GM18517 (cell line): ENCODE data around the gene ARHGEF6.
"Not testable (repeated sequence)": the region's sequence is repeated elsewhere in the genome, so short reads cannot be mapped to it uniquely, and the experiment has no call there.

ENCODE experiments used
- ATAC-seq: cut with Tn5 transposase; IDR thresholded peaks from one replicate; pipeline ENCODE4 v1.9.1; 2021; ENCODE audit warnings: mild to moderate bottlenecking, moderate library complexity; ENCODE audit not compliant: unreplicated experiment

The ARHGEF6 gene

DNA sequence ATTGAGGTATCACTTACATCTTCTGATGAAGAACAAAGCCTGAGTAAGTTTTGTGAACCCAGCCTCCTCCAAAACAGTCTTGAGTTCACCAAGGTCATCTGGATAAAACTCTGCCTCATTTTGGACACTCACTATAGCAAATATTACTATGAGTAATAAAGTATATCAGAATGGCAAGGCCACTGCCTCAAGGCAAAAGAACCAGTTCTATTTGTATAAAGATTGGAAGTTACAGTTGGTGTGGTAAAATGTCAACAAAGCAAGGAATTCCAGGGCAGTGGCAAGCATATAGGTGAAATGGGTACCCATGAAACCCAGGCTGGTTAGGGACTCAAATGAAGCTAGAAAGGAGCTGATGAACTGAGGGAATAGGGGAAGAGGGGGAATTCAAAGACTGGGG is 2.4 kb upstream of the ARHGEF6 start:
- no peak for ATAC-seq

DNA sequence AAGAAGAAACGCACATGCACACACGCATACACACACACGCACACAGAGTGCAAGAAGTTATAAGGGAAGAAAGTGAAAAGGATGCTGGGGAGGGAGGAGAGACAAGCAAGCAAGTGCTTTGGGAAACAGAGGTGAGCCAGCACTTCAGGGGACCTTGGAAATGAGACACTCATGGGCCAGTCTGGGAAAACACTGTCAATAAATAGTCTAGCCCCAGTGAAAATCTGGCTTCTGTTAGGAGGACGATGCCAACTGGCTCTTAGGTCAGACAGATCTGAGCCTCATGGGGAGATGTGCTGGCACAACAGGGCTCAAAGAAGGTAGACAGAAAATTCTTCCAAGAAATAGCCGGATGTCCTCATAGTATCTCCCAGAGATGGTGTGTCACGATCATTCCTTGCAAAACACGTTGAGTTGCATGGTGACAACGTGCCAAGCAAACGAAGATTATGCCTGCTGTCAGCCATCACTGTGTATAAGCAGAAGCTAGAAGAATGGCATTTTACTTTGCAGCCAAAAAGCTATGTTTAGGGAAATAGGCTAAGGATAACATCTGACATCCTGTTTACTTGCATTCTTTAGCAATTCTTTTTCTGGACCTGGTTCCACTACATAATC is 557 bp upstream of the ARHGEF6 start:
- no peak for ATAC-seq

DNA sequence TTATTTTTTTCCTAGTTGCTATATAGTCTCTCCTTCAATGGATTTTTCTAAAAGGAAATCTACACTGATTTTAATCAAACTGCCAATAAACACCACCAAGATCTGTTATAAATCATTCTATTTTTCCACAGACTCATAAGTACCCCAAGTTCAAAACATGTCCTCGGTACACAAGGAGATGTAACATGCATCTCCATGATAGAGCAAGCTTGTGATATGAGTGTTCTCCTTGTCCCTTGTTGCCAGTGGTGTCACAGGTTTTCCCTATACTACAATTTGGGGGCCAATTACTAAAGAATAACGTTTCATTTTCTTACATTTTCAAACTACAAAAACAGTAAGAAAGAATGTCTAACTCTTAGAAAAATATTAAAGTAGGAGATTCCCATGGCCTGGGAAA is 491 bp downstream of the ARHGEF6 start:
- no peak for ATAC-seq

DNA sequence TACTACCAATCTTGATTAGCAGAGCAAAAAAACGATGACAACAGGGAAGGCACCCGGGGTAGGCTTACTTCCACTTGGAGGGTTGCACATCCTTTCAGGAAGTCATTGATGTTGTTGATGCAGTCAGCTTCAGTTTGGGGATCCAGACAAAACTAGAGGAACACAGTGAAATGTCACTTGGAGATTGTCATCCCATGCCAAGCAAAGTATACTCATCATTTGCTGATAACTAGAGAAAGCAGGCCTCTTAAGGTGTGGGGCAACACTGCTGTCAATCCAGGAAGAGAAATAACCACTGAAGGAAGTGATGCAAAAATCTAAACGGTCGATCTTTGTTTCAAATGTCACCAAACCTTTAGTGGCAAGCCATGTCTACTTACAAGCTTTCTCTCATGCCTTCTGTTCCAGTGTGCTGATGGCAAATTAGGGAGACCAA is 1.4 kb downstream of the ARHGEF6 start:
- no peak for ATAC-seq

DNA sequence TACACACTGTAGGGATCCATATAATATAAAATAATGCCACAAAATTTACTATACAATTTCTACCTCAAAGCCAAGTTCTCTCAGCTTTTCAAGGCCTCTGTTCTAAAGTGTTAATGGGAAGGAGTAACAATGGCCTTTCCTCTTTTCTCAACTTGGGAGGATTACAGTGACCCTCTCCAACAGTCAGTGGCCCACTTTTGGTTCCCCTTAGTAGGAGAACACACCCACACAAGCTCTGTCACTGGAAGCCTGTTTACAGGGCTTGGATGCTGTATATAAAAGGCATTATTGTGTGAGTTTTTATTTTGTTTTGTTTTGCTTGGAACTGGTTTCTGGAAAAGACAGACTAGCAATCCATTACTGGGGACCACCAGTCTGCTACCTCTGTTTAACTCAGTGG is 1.8 kb downstream of the ARHGEF6 start:
- no peak for ATAC-seq

DNA sequence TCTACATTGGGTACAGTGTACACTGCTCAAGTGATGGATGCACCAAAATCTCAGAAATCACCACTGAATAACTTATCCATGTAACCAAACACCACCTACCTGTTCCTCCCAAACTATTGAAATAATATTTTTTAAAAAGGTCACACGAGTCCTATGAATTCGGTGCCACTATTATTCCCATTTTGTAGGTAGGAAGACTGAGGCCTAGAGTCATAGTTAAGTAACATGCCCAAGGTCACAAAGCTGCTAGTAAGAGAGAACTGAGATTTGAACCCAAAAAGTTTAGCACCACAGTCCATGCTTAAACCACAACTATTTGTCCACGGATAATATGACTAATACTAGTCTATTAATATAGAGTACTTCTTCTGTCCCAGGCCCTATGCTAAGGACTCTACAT is 2.7 kb downstream of the ARHGEF6 start:
- no peak for ATAC-seq

DNA sequence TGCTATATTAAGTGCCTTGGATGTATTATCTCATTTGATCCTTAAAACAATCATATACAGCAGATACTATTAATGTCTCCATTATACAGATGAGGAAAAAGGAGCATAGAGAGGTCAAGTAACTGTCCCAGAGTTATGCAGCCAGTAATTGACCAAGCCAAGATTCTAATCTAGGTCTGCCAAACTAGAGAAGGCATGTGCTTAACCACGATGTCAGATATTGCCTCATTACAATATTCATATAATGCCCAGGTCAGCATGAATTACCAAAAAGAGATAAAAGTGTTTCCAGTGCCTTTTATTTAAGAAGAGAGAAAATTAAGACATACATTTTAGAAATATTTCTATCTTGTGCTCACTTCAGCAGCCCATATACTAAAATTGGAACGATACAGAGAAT is 7.1 kb downstream of the ARHGEF6 start:
- ATAC-seq, result no peak

DNA sequence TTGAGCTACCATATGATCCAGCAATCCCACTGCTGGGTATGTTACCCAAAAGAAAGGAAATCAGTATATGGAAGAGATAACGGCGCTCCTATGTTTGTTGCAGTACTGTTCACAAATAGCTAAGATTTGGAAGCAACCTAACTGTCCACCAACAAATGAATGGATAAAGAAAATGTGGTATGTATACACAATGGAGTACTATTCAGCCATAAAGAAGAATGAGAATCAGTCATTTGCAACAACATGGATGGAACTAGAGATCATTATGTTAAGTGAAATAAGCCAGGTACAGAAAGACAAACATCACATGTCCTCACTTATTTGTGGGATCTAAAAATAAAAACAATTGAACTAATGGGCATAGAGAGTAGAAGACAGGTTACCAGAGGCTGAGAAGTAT is 8.9 kb downstream of the ARHGEF6 start:
- ATAC-seq, result not testable (repeated sequence)

DNA sequence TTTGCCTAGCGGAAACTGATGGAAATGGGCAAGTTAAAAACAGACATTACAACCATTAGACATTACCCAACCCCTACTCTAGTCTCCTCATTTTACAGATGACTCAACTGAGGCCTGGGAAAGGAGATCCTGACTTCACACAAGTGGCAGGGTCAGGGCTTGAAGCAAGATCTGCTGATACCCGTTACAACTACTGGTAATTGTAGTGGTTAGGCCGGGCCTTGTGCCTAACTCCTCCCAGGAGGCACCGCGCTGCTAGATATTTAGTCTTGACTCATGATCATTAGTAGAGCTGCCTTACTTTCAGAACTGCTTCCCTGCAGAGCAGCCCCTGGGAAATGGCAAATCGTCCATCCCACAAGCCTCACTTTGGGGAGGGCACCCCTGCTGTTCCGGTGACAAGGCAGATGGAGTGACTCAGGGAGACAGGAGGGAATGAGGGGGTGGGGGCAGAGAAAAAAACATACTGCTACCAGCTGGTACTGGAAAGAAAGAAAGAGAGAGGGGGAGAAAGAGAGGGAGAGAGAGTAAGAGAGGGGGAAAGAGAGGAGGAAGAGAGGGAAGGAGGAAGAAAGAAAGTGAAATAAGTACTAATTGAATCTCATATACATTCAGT is 12.2 kb downstream of the ARHGEF6 start:
- no peak for ATAC-seq

DNA sequence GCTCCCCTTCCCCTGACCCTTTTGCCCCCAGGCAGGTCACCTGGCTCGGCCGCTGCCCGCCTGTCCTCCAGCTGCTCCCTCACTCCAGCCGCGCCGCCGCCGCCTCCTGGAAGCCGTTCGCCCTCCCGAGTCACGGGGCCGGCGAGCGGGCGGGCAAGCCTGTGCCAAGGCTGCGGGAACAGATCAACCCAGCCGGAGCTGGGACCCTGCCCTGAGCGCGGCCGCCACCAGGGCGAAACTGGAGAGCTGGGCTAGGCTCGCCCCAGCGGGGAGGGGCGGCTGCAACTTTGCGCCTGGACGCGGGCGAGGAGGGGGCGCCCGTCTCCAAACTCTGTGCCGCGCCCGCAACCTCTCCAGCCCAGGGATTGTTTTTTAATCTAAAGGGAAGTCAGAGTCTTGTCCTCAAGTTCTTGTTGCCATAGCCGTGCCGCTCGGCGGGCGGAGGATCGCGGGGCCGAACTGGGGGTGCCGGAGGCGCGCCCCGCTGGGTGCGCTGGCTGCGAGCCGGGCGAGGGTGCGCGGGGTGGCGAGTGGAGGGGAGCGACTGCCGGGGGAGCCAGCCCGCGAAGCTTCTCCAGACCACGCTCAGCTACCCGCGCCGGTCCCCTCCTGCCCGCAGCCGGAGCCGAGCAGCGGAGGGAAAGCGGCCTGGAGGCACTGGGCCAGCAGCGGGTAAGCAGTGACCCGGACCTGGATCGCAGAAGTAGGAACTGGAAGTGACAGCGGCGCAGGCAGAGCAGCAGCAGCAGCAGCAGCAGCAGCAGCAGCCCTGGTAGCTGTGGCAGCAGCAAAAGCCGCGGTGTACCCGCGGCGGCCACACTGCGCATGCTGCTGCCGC is 13.4 kb downstream of the ARHGEF6 start:
- ATAC-seq, result peak; percentile 70

DNA sequence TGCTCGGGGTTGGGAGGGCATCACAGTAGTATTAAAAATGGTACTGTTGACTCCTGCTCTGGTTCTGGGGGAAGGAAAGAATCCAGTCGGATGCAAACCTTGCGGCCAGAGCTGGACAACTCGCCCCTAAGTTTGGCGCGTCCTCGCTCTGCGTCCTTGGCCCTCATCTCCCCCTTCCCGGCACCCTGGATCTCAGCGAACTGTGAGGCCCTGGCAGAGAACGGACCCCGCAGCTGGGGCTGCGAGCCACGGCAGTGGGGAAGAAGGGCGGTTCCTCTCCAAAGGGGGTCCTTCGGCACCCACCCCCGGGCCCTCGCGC is 14.0 kb downstream of the ARHGEF6 start:
- no peak for ATAC-seq

DNA sequence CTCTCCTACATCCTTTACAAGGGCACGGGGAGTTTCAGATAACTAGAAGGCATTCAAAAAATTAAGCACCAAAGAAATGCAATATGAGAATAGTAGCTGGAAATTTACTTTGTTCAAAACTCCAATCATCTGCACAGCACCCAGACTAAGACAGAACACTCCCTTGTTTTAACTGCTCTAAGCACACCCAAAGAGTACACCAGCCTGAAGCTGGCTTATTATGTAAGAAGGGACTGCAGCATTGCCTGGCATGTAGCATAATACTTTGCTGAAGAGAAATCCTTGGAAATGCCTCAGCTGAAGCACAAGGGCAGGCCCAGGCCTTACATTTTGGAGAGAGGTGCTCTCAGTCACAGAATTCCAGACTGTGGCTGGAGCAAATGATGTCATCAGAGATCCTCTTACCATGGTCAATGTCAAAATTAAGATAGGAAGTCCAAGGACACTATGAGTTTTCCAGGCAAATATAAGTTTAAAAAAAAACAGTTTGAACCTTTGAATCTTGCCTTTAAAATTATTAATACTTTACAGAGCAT is 14.8 kb downstream of the ARHGEF6 start:
- no peak for ATAC-seq

DNA sequence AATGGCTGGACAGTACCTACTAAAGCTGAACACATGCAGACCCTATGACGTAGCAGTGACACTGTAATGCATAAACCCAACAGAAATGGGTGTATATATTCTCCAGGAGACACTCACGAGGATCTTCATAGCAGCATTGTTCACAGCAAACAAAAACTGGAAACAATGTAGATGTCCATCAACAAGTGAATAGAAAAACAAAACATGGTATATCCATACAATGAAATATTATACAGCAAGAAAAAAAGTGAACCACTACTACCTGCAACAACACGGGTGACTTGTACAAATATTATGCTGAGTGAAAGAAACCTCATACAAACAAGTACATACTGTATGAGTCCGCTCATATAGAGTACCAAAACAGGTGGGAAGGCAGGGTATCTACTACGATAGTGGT is 16.5 kb downstream of the ARHGEF6 start:
- no peak for ATAC-seq

DNA sequence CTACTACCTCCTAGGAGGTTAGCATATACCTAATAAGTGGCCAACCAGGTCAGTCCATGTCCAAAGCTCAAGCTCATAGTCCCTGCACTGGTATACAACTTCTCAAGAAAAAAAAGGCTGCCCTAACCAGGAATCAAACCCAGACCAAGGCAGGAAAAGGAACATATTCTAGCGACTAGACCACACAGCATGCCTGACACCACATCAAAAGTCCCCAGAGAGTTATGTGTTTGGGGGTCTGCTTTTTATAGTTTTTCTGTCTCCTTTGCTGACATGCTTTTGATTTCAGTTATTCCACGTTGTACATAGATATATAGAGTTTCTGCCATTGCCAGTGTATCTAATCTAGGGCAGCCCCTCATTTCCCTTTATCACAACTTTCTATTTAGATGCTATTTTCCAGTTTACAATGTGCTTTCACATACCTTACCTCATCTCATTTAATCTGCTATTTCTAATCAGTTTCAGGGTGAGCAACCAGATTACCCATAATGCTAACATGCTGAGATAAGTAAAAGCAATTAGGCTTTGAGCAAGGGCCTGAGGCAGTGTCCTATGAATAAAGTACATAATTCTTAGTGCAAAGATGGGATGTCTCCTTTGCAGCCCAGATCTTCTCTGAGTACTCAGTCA is 17.8 kb downstream of the ARHGEF6 start:
- no peak for ATAC-seq

DNA sequence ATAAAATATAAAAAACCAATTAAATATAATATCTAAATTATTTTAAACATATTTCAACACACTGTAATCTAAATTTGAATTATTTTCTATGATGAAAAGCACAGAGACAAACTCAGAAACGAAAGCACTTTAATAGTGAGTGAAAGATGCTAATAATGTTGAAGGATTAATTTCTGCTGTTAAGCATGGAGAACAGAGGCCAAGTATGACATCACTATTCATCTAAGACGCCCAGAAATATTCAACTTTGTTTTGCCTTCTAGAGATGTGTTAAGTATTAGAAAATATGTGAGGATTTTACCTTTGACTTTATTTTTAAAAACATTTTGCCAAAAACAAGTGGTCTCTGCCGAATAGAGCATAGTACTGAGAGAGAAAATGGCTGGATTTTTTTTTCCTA is 19.3 kb downstream of the ARHGEF6 start:
- ATAC-seq, result no peak

DNA sequence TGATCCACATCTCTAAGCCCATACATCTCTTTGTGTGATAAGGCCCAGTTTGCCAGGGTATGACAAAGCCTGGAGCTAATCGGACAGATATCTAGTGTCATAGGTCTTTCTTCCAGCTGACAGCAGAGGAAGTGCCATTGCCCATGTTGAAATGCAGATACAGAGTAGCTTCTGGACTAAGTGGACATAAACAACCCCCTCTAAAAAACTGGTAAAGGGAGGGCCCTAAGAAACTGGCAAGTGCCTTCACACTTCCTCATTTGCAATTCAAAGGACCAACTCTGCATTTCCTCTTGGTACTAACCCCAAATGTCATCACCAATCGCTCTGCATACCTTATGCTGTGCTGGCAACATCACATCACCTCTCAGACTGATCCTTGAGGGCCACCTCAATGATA is 20.8 kb downstream of the ARHGEF6 start:
- ATAC-seq, result peak; percentile 82

DNA sequence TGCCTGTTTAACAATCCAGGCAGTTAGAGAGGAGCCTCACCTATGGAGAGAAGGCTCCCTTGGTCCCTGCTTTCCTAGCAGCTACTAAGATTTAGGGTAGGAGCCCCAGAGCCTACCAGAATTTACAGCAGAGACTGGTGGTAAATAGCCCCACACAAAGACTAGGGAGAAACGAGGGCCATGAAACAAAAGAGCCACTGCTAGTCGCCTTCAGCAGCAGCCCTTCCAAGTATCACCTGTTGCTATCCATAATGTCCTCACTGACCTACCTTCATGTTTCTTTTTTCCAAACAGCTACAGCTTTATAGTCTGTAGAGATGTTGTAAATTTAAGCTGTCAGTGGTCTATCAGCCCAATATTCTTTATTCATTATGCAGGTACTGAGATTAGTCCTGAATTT is 25.3 kb downstream of the ARHGEF6 start:
- ATAC-seq, result no peak

DNA sequence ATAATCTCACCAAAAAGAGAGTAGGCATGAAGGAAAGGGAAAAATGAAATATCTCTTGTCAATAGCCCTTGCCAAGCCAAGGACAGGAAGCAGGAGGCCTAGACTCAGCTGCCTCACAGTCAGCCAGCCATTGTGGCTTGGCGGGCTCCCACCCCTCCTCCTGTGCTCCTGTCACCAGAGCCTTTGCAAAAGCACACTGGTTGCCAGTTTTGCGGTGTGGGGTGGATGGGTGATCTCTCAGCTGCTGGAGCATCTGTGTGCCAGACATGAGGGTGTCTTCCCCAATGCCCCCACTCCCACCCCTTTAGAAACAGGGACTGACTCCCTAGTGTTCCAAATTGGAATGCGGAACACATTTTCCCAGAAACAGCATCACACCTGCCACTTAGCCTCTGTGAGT is 26.1 kb downstream of the ARHGEF6 start:
- no peak for ATAC-seq

DNA sequence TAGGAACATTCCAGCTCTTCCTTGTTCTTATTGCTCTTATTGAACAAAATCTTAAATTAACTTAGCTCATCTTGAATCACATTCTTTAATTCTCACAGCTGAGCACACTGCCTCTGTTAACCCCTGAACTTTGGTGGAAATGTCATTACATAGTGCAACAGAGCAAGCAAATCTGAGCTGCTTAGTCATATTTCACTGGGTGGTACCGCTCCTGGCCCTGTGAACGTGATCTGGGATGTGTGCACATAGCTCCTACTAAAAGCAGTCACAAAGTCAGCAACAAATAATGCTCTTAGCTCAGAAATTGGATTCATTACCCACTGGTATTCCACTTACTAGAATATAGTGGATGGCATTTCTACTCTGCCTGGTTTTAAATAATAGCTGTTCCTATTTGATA is 27.9 kb downstream of the ARHGEF6 start:
- ATAC-seq, result no peak

DNA sequence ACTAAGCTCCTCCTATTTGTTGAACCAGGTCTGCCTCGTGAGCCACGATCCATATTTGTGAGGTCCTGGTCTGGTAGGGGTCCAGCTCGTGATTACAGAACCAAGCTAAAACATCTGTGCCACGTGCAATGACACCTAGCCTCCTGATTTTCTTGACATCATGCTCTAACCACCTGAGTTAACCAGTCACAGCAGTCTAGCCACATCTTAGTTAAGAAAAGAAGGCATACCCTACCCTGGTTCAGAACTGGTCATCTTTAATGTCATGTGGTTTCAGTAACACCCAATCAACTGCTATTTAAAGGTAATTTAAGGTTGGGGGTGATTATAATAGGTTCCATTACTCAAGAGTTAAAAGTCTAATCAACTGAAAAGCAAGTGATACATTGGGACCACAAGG is 28.4 kb downstream of the ARHGEF6 start:
- no peak for ATAC-seq

DNA sequence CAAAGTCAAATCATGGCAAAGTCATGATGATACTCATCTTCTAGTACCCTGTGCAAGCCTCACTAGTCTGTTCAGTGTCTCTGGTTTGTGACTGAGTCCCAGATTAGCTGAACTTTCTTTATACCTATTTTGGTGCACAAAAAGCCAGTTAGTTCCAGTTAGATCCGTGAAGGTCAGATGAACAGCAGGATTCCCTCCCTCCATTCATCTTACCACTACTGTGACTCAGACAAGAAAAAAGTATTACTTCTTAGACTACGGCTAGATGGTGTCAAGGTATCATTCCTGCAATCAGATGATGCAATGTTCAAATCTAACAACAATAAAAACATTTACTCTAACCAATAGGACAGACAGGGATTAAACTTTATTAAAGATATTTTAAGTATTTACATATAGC is 30.4 kb downstream of the ARHGEF6 start:
- ATAC-seq, result no peak
